OCI-LY7 (cell line): Measurements from ENCODE around the gene SEMA3D. TPM values are rescaled to one million over a fixed set of nuclear protein-coding genes. Genes with fewer than 3 reads are reported as not detected.

Experiments
- BruUV-seq: library from RNA; stranded (reverse); fragments of 400-500 nt; replicated peaks from 2 replicates; lab custom pipeline; 2021; lab: Mats Ljungman, UMichigan
- CTCF ChIA-PET: fragments of 300-600 bp; sonication (Branson Sonifier 250); formaldehyde crosslinking; loops from one replicate; lab custom pipeline; 2022; ENCODE audit warnings: antibody characterized with exemption; ENCODE audit not compliant: unreplicated experiment; lab: Charles Lee
- POLR2A ChIA-PET: fragments of 300-600 bp; sonication (Branson Sonifier 250); formaldehyde crosslinking; loops from one replicate; lab custom pipeline; 2022; ENCODE audit warnings: antibody characterized with exemption; lab: Charles Lee
- DNase-seq: peaks from one replicate; pipeline ENCODE4 v3.0.0-alpha.2; 2015; ENCODE audit warnings: low spot score
- H2AFZ ChIP-seq: fragments of 200-600 bp; sonication (generic), shearing (Covaris generic); 2 replicates; pipeline ENCODE4 v1.6.1; 2014; ENCODE audit warnings: mild to moderate bottlenecking, antibody characterized with exemption, low read length, moderate library complexity
- H3K27ac ChIP-seq: fragments of 200-600 bp; sonication (generic); 2 replicates; pipeline ENCODE4 v1.5.1; 2014; ENCODE audit warnings: mixed run types, low read depth, mild to moderate bottlenecking, moderate library complexity, low read length, inconsistent platforms; ENCODE audit not compliant: poor library complexity, severe bottlenecking
- H3K36me3 ChIP-seq: fragments of 200-600 bp; sonication (generic); 2 replicates; pipeline ENCODE4 v1.6.1; 2014; ENCODE audit warnings: mild to moderate bottlenecking, antibody characterized with exemption, low read length, moderate library complexity, mixed read lengths; ENCODE audit not compliant: insufficient read depth
- H3K4me1 ChIP-seq: fragments of 200-600 bp; sonication (generic); 2 replicates; pipeline ENCODE4 v1.5.1; 2014; ENCODE audit warnings: mild to moderate bottlenecking, low read length; ENCODE audit not compliant: insufficient read depth, poor library complexity, severe bottlenecking
- H3K4me2 ChIP-seq: fragments of 200-600 bp; sonication (generic); 2 replicates; pipeline ENCODE4 v1.6.1; 2014; ENCODE audit warnings: mild to moderate bottlenecking, low read length
- H3K4me3 ChIP-seq: fragments of 200-600 bp; sonication (generic); 2 replicates; pipeline ENCODE4 v1.5.1; 2014; ENCODE audit warnings: mild to moderate bottlenecking, low read depth, low read length; ENCODE audit not compliant: poor library complexity, severe bottlenecking
- H3K79me2 ChIP-seq: fragments of 200-600 bp; sonication (generic); 2 replicates; pipeline ENCODE4 v1.6.1; 2016; ENCODE audit warnings: low read depth, mild to moderate bottlenecking, low read length, moderate library complexity, mixed read lengths; ENCODE audit not compliant: insufficient read depth
- H3K9me2 ChIP-seq: fragments of 200-600 bp; sonication (generic); 2 replicates; pipeline ENCODE4 v1.6.1; 2016; ENCODE audit warnings: mild to moderate bottlenecking, low read length, mixed read lengths; ENCODE audit not compliant: insufficient read depth
- H3K9me3 ChIP-seq: fragments of 200-600 bp; sonication (generic); 2 replicates; pipeline ENCODE4 v1.6.1; 2014; ENCODE audit warnings: mild to moderate bottlenecking, mixed run types, low read length, mixed read lengths
- H4K20me1 ChIP-seq: fragments of 200-600 bp; sonication (generic); 2 replicates; pipeline ENCODE4 v1.6.1; 2014; ENCODE audit warnings: mild to moderate bottlenecking, antibody characterized with exemption, low read length, moderate library complexity, mixed read lengths; ENCODE audit not compliant: insufficient read depth
- EZH2phosphoT487 ChIP-seq: fragments of 200-600 bp; sonication (generic); IDR thresholded peaks from 2 replicates; pipeline ENCODE4 v1.6.1; 2018; ENCODE audit warnings: low read depth, borderline replicate concordance, mild to moderate bottlenecking, mixed run types, antibody characterized with exemption, low read length, moderate library complexity, mixed read lengths
- intact Hi-C: fragments of 100-400 bp; cut with micrococcal nuclease; formaldehyde crosslinking; loops from one replicate; pipeline ENCODE4 v1.10.0; 2022; ENCODE audit not compliant: unreplicated experiment
- total RNA-seq, 2 experiments: library from RNA; depleted of rRNA in 1 of 2; stranded (reverse); fragments of >200 nt in 1 of 2; shearing (Covaris generic) in 1 of 2; gene quantifications; 2 replicates each; pipeline ENCODE4 v1.2.3, GENCODE V29; 2014 to 2022
- TF ChIP-seq, protein P1 (sequence below): fragments of 200-600 bp; sonication (generic); conservative IDR thresholded peaks from 2 replicates; pipeline ENCODE4 v1.5.1; 2014; ENCODE audit warnings: mild to moderate bottlenecking, antibody characterized with exemption, low read length, moderate library complexity, mixed read lengths

The SEMA3D gene
- total RNA-seq, 2 experiments from 2014 or later = not detected

GRCh38 chr7:85184599-85185423 lies 2.0 kb downstream of the SEMA3D start:
- Histone ChIP-seq H3K4me2 (no peak overlapping the region), H4K20me1 (no peaks in the 10 kb centered on the region)

DNA sequence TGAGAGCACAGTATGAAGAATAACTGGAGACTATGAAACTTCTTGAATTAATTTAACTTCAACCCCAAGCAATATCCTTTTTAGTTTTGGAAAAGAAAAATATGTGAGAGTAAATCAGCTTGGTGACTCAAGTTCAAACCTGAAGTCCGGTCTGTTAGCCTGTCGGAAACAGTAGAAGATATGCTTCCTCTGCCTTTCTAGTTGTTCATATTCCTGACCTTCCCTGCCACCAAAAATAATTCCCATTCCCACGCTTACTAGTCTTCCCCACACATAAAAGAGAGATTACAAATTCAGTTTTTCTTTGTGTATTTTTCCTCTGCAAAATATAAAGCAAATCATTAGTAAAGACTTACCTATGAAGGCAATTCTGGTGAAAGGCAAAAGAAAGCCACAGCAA lies 3.6 kb downstream of the SEMA3D start:
- POLR2A ChIA-PET = no interaction called here
- CTCF ChIA-PET = no interaction called here

More at GRCh38 chr7:85184599-85185423, 2.0 kb downstream of the SEMA3D start:
- TF ChIP-seq, protein P1, sequence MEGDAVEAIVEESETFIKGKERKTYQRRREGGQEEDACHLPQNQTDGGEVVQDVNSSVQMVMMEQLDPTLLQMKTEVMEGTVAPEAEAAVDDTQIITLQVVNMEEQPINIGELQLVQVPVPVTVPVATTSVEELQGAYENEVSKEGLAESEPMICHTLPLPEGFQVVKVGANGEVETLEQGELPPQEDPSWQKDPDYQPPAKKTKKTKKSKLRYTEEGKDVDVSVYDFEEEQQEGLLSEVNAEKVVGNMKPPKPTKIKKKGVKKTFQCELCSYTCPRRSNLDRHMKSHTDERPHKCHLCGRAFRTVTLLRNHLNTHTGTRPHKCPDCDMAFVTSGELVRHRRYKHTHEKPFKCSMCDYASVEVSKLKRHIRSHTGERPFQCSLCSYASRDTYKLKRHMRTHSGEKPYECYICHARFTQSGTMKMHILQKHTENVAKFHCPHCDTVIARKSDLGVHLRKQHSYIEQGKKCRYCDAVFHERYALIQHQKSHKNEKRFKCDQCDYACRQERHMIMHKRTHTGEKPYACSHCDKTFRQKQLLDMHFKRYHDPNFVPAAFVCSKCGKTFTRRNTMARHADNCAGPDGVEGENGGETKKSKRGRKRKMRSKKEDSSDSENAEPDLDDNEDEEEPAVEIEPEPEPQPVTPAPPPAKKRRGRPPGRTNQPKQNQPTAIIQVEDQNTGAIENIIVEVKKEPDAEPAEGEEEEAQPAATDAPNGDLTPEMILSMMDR = no peak
- no peak for TF ChIP-seq EZH2phosphoT487
- Histone ChIP-seq H3K36me3 (no peaks in the 10 kb centered on the region), H3K79me2 (no peaks in the 10 kb centered on the region), H3K9me3 (no peaks in the 10 kb centered on the region), H3K4me1 (no peaks in the 10 kb centered on the region), H3K27ac (no peak overlapping the region), H3K9me2 (no peaks in the 10 kb centered on the region), H2AFZ (no peak overlapping the region), H3K4me3 (no peak overlapping the region)
- ChIA-PET CTCF (interaction anchor here (0.7 kb wide), 1 partner anchor 169 kb away, joined by 4 read pairs; no protein-coding TSS in a partner anchor), POLR2A (interaction anchor here (0.5 to 0.6 kb wide), 2 partner anchors 198 to 379 kb away, joined by 3 read pairs; no protein-coding TSS in a partner anchor)
- intact Hi-C loops = no loop called here
- DNase-seq = no peak
- no TSS peak for BruUV-seq

More for the DNA sequence above, 3.6 kb downstream of the SEMA3D start:
- no peaks in the 10 kb centered on the region for H3K79me2 ChIP-seq
- no peaks in the 10 kb centered on the region for H3K4me1 ChIP-seq
- no peaks in the 10 kb centered on the region for H3K36me3 ChIP-seq
- no peak for TF ChIP-seq EZH2phosphoT487
- TF ChIP-seq, protein P1 = no peak
- intact Hi-C loops = no loop called here
- no peak overlapping the region for H3K4me3 ChIP-seq
- BruUV-seq = no TSS peak
- no peak overlapping the region for H3K4me2 ChIP-seq
- no peak overlapping the region for H3K27ac ChIP-seq
- H3K9me2 ChIP-seq = no peaks in the 10 kb centered on the region
- H3K9me3 ChIP-seq = no peaks in the 10 kb centered on the region
- DNase-seq = no peak
- H2AFZ ChIP-seq = no peak overlapping the region
- H4K20me1 ChIP-seq = no peaks in the 10 kb centered on the region
